Activated CD4-positive, CD25-positive, alpha-beta regulatory T cell (primary cell): ENCODE results near the gene METTL26.
"Not testable (repeated sequence)": the region's sequence is repeated elsewhere in the genome, so short reads cannot be mapped to it uniquely, and the experiment has no call there.

Source experiments
- DNase-seq, 4 experiments: peaks; one replicate each; lab custom pipeline; 2025; lab: John Stamatoyannopoulos, UW

METTL26 gene

GRCh38 chr16:625117-625976 lies 10.8 kb downstream of the METTL26 start:
- DNase-seq: no peak

DNA sequence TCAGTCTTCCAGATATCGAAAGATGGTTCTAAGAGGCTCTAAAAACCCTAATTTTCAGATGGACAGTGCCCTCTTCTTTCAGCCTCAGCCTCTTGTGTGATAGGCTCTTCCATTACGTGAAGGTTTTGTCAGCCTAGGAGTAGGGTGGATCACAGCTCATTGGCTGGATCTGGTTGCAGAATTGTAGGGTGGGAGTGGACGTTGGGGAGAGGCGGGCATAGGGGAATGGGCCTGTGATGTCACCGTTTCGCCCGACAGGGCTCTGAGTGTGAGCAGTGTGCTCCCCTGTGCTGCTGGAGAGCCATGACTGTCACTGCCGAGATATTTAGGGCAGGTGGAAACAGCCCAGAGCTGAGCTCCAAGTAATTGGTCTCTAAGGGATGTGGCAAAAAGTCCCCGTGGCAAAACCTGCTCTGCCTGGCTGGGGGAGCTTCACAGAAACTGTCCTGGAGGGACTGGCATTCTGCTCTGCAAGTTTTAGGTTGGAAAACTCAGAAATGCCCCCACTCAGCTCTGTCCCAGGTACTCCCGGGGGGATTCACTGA lies 11.5 kb downstream of the METTL26 start:
- no peak for DNase-seq

DNA sequence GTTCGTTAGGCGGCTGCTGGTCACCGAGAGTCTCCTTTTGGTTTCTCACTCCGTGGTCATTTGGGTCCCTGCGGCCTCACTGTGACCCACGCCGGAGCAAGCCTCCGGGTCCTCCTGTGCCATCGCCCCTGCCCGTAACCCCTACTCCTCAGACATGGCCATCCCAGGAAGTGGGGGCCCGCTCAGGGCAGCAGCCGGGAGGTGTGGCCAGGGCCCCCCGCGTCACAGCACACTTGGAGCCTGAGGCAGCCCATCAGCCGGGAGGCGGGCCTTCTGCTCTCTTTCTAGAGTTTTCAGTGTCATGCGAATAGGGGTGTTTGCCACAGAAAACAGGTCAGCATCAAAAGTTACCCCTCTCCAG lies 13.2 kb downstream of the METTL26 start:
- DNase-seq: no peak

DNA sequence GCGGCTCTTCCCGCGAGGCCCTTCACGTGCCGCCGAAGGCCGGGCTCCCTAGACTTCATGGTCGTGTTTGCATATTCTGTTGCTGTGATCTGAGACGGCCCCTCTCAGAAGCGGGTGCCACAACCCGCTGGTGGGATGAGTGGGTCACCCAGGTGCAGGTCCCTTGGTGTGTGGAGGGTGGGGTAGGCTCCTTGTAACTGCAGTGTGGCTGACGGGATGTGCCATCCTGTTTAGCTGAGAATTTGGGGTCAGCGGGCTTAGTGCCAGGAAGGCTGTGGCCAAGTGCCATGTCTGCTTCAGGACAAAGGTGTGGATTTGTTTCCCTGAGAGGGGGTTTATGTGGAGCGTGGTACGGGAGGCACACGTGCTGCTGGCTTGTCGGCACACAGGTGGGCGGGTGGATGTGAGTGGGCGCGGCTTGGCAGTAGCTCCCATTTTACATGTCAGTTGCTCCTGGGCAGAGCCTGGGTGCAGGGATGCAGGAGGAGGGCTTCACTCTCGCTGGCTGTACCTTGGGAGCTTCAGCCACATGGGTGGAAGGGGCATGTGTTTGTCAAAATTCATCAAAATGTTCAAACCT lies 14.5 kb downstream of the METTL26 start:
- DNase-seq: no peak

GRCh38 chr16:620700-621525 lies 15.2 kb downstream of the METTL26 start:
- no peak for DNase-seq

- DNase-seq: no peak
Measured at GRCh38 chr16:619476-620100, 16.5 kb downstream of the METTL26 start.

DNA sequence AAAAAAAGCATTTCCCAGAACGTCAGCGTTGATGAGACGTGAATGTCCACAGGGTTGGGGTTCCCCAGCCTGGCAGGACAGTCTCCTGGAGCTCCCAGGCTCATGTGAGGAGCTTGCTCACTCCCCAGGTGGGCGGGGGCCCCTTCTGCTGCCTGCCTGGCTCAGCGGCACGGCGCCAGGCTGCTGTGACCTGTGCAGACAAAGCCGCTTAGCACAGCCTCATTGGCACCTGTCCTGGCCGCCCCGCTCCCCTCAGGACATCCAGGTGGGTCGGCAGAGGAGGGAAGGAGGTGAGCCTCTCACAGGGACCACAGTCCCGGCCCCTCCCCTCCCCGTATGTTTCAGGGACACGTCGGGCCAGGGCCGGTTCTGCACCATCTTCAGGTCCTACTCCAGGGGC lies 18.2 kb downstream of the METTL26 start:
- no peak for DNase-seq

DNA sequence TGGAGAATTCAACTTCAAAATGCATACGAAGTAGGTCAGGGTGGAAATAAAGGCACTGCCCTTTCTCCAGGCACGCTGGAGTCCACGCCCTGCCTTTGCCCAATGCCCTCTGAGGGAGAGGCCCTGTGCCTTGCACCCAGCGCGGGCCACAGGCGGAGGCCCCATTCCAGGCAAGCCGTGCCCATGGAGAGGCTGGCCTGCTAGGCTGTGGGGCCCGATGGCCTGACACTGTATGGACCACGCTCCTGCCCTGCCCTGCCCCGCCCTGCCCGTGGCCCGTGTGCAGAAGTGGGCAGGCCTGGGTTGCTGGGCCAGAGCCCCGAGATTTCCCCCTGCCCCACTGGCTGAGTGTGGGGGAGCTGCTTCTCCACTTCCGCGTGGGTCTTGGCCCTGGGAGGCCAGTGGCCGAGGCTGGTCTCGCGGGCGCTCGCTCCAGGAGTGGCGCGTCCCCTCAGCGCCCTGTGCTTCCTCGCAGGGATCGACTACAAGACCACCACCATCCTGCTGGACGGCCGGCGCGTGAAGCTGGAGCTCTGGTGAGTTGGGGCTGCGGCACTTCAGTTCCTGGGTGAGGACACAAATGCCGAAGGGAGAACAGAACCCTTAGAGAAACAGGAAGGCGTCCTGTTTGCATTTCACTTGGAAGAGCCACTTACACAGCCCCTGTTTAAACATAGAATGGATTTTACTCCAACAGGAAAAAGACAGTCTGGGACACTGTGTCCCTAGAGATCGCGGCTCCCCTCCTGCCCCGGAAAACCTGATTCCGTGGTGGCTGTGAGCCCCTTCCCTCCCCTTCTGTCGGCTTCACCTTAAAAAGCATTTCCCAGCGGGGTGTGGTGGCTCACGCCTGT lies 19.1 kb downstream of the METTL26 start:
- DNase-seq: no peak

DNA sequence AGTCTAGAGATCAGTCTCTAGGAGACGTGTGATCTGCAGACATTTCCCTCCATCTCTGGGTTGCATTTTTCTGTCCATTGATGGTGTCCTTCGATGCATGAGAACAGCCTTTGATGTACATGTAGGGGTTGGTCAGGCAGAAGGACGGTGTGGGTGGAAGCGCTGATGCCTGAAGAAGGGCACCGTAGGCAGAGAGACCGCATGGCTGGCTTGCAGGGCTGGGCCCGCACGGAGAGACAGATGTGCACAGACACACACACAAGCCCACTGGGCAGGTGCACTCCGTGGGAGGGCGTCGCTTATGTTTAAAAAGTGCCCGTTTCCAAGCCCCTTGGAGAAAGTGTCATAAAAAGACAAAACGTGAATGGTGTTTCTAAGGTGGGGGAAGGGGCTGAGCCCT lies 21.0 kb downstream of the METTL26 start:
- no peak for DNase-seq

- peak in 3 of 4 experiments; percentile 23 to 33 (median 27) for DNase-seq
Measured at GRCh38 chr16:610513-611381, 25.4 kb downstream of the METTL26 start.

GRCh38 chr16:609984-610383 lies 26.1 kb downstream of the METTL26 start:
- no peak for DNase-seq

GRCh38 chr16:609316-609715 lies 26.8 kb downstream of the METTL26 start:
- DNase-seq: no peak

DNA sequence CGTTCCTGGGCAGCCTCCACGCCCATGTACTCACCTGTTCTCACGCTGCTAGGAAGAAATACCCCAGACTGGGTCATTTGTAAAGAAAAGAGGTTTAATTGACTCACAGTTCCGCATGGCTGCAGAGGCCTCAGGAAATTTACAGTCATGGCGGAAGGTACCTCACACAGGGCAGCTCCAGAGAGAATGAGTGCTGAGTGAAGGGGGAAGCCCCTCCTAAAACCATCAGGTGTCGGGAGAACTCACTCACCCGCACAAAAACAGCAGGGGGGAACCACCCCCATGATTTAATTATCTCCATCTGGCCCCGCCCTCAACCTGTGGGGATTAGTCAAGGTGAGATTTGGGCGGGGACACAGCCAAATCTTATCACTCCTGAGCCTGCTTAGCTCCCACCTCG lies 28.1 kb downstream of the METTL26 start:
- DNase-seq: peak in 1 of 4 experiments; percentile 30

DNA sequence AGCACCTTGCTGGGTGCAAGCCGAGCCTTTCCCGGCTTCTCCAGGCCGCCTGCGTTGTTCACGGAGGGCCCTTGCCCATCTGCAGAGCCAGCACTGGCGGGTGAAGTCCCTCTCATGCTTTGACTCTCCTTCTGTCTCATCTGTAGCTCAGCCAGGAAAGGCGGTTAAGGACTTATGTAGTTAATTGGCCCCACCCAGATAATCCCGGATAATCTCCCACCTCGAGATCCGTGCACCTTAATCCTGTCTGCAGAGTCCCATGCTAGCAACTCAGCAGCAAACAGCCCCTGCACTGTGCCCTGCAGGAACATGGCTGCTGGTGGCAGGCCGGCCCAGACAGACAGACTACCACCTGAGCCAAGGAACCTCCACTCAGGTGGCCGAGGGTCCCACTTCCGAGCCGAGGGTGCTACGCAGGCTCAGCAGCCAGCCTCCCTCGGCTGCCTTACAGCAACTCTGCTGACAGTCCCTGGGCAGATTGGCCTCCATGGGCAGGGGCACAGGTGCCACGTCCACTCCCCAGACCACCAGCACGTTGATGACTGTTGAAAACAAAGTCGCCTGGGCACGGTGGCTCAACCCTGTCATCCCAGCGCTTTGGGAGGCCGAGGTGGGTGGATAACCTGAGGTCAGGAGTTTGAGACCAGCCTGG lies 29.3 kb downstream of the METTL26 start:
- no peak for DNase-seq

DNA sequence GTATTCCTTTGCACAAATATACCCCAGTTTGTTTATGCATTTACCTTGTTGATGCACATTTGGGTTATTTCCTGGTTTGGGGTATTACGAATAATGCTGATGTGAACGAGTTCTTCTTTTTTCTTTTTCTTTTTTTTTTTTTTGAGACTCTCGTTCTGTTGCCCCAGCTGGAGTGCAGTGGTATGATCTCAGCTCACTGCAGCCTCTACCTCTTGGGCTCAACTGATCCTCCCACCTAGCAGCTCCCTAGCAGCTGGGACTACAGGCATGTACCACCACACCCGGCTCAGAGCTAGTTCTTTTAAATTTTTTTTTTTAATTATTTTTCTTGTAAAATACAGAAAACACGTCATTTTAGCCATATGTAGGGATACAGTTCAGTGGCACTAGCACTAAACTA lies 32.2 kb downstream of the METTL26 start:
- no peak for DNase-seq

- no peak for DNase-seq
Measured at GRCh38 chr16:600781-601180, 35.3 kb downstream of the METTL26 start.

- no peak for DNase-seq
Measured at GRCh38 chr16:598823-599739, 37.0 kb downstream of the METTL26 start.

GRCh38 chr16:597655-598054 lies 38.5 kb downstream of the METTL26 start:
- not testable (repeated sequence) for DNase-seq

GRCh38 chr16:596736-597060 lies 39.4 kb downstream of the METTL26 start:
- no peak for DNase-seq
